OCI-LY1 (cell line): ENCODE measurements around the gene PLA2G6.

Experiments
- H2AFZ ChIP-seq: fragments of 200-600 bp; sonication (generic), shearing (Covaris generic); 2 replicates; pipeline ENCODE4 v1.6.0; 2014; ENCODE audit warnings: antibody characterized with exemption, mild to moderate bottlenecking, low read length
- H3F3A ChIP-seq: fragments of 200-600 bp; sonication (generic), shearing (Covaris generic); 2 replicates; pipeline ENCODE4 v1.6.0; 2014; ENCODE audit warnings: mild to moderate bottlenecking, antibody characterized with exemption, low read length, moderate library complexity; ENCODE audit not compliant: insufficient read depth
- H3K27ac ChIP-seq: fragments of 200-600 bp; sonication (generic); 2 replicates; pipeline ENCODE4 v1.5.1; 2014; ENCODE audit warnings: low read length, mixed run types, mild to moderate bottlenecking, low read depth; ENCODE audit not compliant: poor library complexity, severe bottlenecking
- H3K27me3 ChIP-seq: fragments of 200-600 bp; sonication (generic); 2 replicates; pipeline ENCODE4 v1.6.0; 2014; ENCODE audit warnings: antibody characterized with exemption, mild to moderate bottlenecking, low read length, moderate library complexity; ENCODE audit not compliant: insufficient read depth
- H3K36me3 ChIP-seq: fragments of 200-600 bp; sonication (generic); 2 replicates; pipeline ENCODE4 v1.6.1; 2014; ENCODE audit warnings: mild to moderate bottlenecking, antibody characterized with exemption, low read length, moderate library complexity, mixed read lengths; ENCODE audit not compliant: insufficient read depth
- H3K4me1 ChIP-seq: fragments of 200-600 bp; sonication (generic); 2 replicates; pipeline ENCODE4 v1.5.1; 2014; ENCODE audit warnings: mild to moderate bottlenecking, low read length, moderate library complexity; ENCODE audit not compliant: insufficient read depth, severe bottlenecking
- H3K4me2 ChIP-seq: fragments of 200-600 bp; sonication (generic), shearing (Covaris generic); 2 replicates; pipeline ENCODE4 v1.6.1; 2014; ENCODE audit warnings: low read length
- H3K4me3 ChIP-seq: fragments of 200-600 bp; sonication (generic); 2 replicates; pipeline ENCODE4 v1.5.1; 2014; ENCODE audit warnings: low read length, low read depth, mild to moderate bottlenecking, mixed read lengths; ENCODE audit not compliant: poor library complexity, severe bottlenecking
- H3K79me2 ChIP-seq: fragments of 200-600 bp; shearing (Covaris generic); 2 replicates; pipeline ENCODE4 v1.6.1; 2016; ENCODE audit warnings: mixed run types, low read length, mixed read lengths; ENCODE audit not compliant: insufficient read depth
- H3K9ac ChIP-seq: fragments of 200-600 bp; sonication (generic), shearing (Covaris generic); 2 replicates; pipeline ENCODE4 v1.6.1; 2014; ENCODE audit warnings: mild to moderate bottlenecking, low read length, mixed read lengths
- H3K9me2 ChIP-seq: fragments of 200-600 bp; sonication (generic), shearing (Covaris generic); 2 replicates; pipeline ENCODE4 v1.6.1; 2014; ENCODE audit warnings: low read depth, mild to moderate bottlenecking, low read length, mixed read lengths
- H3K9me3 ChIP-seq: fragments of 200-600 bp; shearing (Covaris generic); 2 replicates; pipeline ENCODE4 v1.6.1; 2014; ENCODE audit warnings: low read length, mixed read lengths
- H4K20me1 ChIP-seq: fragments of 200-600 bp; sonication (generic), shearing (Covaris generic); 2 replicates; pipeline ENCODE4 v1.6.0; 2016; ENCODE audit warnings: mild to moderate bottlenecking, low read length; ENCODE audit not compliant: insufficient read depth
- CTCF ChIP-seq: fragments of 200-600 bp; sonication (generic), shearing (Covaris generic); IDR thresholded peaks from 2 replicates; pipeline ENCODE4 v1.5.1; 2017; ENCODE audit warnings: mild to moderate bottlenecking, antibody characterized with exemption, low read length, moderate library complexity, mixed read lengths
- EZH2 ChIP-seq: fragments of 200-600 bp; sonication (generic), shearing (Covaris generic); IDR thresholded peaks from 2 replicates; pipeline ENCODE4 v1.8.0; 2017; ENCODE audit warnings: borderline replicate concordance, mixed run types, mild to moderate bottlenecking, antibody characterized with exemption, low read length, moderate library complexity, mixed read lengths

Gene PLA2G6

GRCh38 chr22:38212442-38212841 lies 30.8 kb upstream of the PLA2G6 start:
- no peak overlapping the region for H3K27ac ChIP-seq
- no peaks in the 10 kb centered on the region for H3F3A ChIP-seq
- H2AFZ ChIP-seq, result no peak overlapping the region
- no peaks in the 10 kb centered on the region; the same call in 1 of the 2 replicates for H3K27me3 ChIP-seq
- no peak overlapping the region for H3K4me2 ChIP-seq
- H3K9ac ChIP-seq, result no peak overlapping the region
- no peaks in the 10 kb centered on the region for H3K36me3 ChIP-seq
- H3K9me2 ChIP-seq, result no peaks in the 10 kb centered on the region
- no peak overlapping the region for H3K4me3 ChIP-seq
- no peak for TF ChIP-seq EZH2
- no peak for TF ChIP-seq CTCF
- no peaks in the 10 kb centered on the region for H3K9me3 ChIP-seq
- peaks cover 6% of the 10 kb centered on the region for H3K4me1 ChIP-seq
- H4K20me1 ChIP-seq, result no peaks in the 10 kb centered on the region
- H3K79me2 ChIP-seq, result no peaks in the 10 kb centered on the region

- Histone ChIP-seq H3K36me3 (no peaks in the 10 kb centered on the region), H3K9me3 (no peaks in the 10 kb centered on the region), H3K9me2 (no peaks in the 10 kb centered on the region), H3K4me1 (peaks cover 6% of the 10 kb centered on the region), H3K27ac (no peak overlapping the region), H2AFZ (no peak overlapping the region), H3K4me2 (no peak overlapping the region), H3F3A (no peaks in the 10 kb centered on the region), H3K79me2 (no peaks in the 10 kb centered on the region), H4K20me1 (no peaks in the 10 kb centered on the region), H3K4me3 (no peak overlapping the region), H3K27me3 (no peaks in the 10 kb centered on the region; the same call in 1 of the 2 replicates), H3K9ac (no peak overlapping the region)
- TF ChIP-seq CTCF (no peak), EZH2 (no peak)
These were observed 29.9 kb upstream of the PLA2G6 start for GRCh38 chr22:38211556-38211955.

GRCh38 chr22:38208551-38208968 lies 26.9 kb upstream of the PLA2G6 start:
- TF ChIP-seq CTCF, result no peak
- no peak for TF ChIP-seq EZH2
- Histone ChIP-seq H3K4me3 (no peak overlapping the region), H3K79me2 (no peaks in the 10 kb centered on the region), H3K4me2 (no peak overlapping the region), H3F3A (no peaks in the 10 kb centered on the region), H3K9ac (no peak overlapping the region), H3K27ac (no peak overlapping the region), H3K9me3 (no peaks in the 10 kb centered on the region), H3K9me2 (no peaks in the 10 kb centered on the region), H3K27me3 (no peaks in the 10 kb centered on the region; the same call in 1 of the 2 replicates), H2AFZ (no peak overlapping the region), H3K4me1 (no peaks in the 10 kb centered on the region), H3K36me3 (no peaks in the 10 kb centered on the region), H4K20me1 (no peaks in the 10 kb centered on the region)
